GM12878 (cell line): Measurements from ENCODE around the gene RPL34. TPM values are rescaled to one million over a fixed set of nuclear protein-coding genes. Genes with fewer than 3 reads are reported as not detected.
A peak's percentile ranks its signal among the peaks of the same experiment; 100 is the strongest.

Experiments
- ATAC-seq: fragments of 200-7000 bp; cut with Tn5 transposase; 3 replicates; pipeline ENCODE4 v1.9.1; 2020; ENCODE audit warnings: mild to moderate bottlenecking, moderate library complexity
- BruUV-seq: library from RNA; stranded (reverse); fragments of 400-500 nt; replicated peaks from 2 replicates; lab custom pipeline; 2021; lab: Mats Ljungman, UMichigan
- CTCF ChIA-PET: fragments of 300-600 bp; sonication (Branson Sonifier 250); formaldehyde crosslinking; extraction: SDS; loops from one replicate; lab custom pipeline; 2021; ENCODE audit warnings: inconsistent platforms; lab: Yijun Ruan, JAX
- POLR2A ChIA-PET: fragments of 350-600 bp; formaldehyde crosslinking; extraction: SDS; loops from one replicate; lab custom pipeline; 2021; ENCODE audit warnings: inconsistent platforms; lab: Charles Lee
- RAD21 ChIA-PET: fragments of 300-600 bp; sonication (Branson Sonifier 250); formaldehyde crosslinking; loops from one replicate; lab custom pipeline; 2023; ENCODE audit warnings: antibody characterized with exemption; ENCODE audit not compliant: unreplicated experiment; lab: Charles Lee
- SMC1A ChIA-PET: fragments of 300-600 bp; sonication (Branson Sonifier 250); formaldehyde crosslinking; loops from one replicate; lab custom pipeline; 2023; ENCODE audit not compliant: unreplicated experiment, uncharacterized antibody; lab: Charles Lee
- DNase-seq: peaks from one replicate; pipeline ENCODE4 v3.0.0-alpha.2; 2011; ENCODE audit warnings: low read depth, low spot score
- FAIRE-seq: peaks from 3 replicates; lab custom pipeline; 2011; peaks lifted over from hg19 to GRCh38; lab: Jason Lieb, UNC
- H2AFZ ChIP-seq: 2 replicates; pipeline ENCODE4 v1.6.0; 2011; ENCODE audit warnings: low read depth, low read length, control low read depth; ENCODE audit not compliant: control insufficient read depth
- H3K27ac ChIP-seq: 2 replicates; pipeline ENCODE4 v1.5.1; 2011; ENCODE audit warnings: control low read depth; ENCODE audit not compliant: control insufficient read depth, insufficient read depth
- H3K27me3 ChIP-seq, 2 experiments: replicated peaks in 1 of 2; 2 replicates each; pipeline versions ENCODE4 v1.6.0 to v1.6.1; 2011; ENCODE audit warnings: low read length in 1 of 2; ENCODE audit not compliant: control insufficient read depth in 2 of 2, insufficient read depth in 2 of 2
- H3K36me3 ChIP-seq, 2 experiments: 2 replicates each; pipeline ENCODE4 v1.5.1; 2011; ENCODE audit warnings: low read length in 1 of 2; ENCODE audit not compliant: control insufficient read depth in 2 of 2, insufficient read depth in 2 of 2
- H3K4me1 ChIP-seq: 2 replicates; pipeline ENCODE4 v1.6.1; 2011; ENCODE audit warnings: mild to moderate bottlenecking, low read length, moderate library complexity, mixed read lengths; ENCODE audit not compliant: control insufficient read depth, insufficient read depth
- H3K4me2 ChIP-seq: 2 replicates; pipeline ENCODE4 v1.6.0; 2011; ENCODE audit warnings: control low read depth; ENCODE audit not compliant: control insufficient read depth, insufficient read depth
- H3K4me3 ChIP-seq: fragments of 200-600 bp; sonication (generic); 2 replicates; pipeline ENCODE4 v1.5.1; 2016
- H3K79me2 ChIP-seq: 2 replicates; pipeline ENCODE4 v1.6.0; 2011; ENCODE audit warnings: low read length; ENCODE audit not compliant: control insufficient read depth, insufficient read depth
- H3K9ac ChIP-seq: 2 replicates; pipeline ENCODE4 v1.8.0; 2011; ENCODE audit warnings: low read length, control low read depth, mixed read lengths; ENCODE audit not compliant: control insufficient read depth, insufficient read depth
- H3K9me3 ChIP-seq: replicated peaks from 3 replicates; pipeline ENCODE4 v1.5.1; 2011; ENCODE audit warnings: mild to moderate bottlenecking, low read length; ENCODE audit not compliant: control insufficient read depth, insufficient read depth
- H4K20me1 ChIP-seq: 2 replicates; pipeline ENCODE4 v1.6.0; 2011; ENCODE audit not compliant: control insufficient read depth, insufficient read depth
- CEBPZ ChIP-seq: fragments of 150-350 bp; IDR thresholded peaks from 2 replicates; pipeline ENCODE4 v1.6.1; 2016; ENCODE audit warnings: low read depth, low read length
- CHD2 ChIP-seq: IDR thresholded peaks from 2 replicates; pipeline ENCODE4 v1.6.1; 2011; ENCODE audit warnings: low read depth, low read length, improper control_type of control experiment, borderline replicate concordance
- ESRRA ChIP-seq: IDR thresholded peaks from 2 replicates; pipeline ENCODE4 v1.6.1; 2012; ENCODE audit warnings: mild to moderate bottlenecking, low read length, improper control_type of control experiment
- JUND ChIP-seq: IDR thresholded peaks from 2 replicates; pipeline ENCODE4 v1.6.1; 2012; ENCODE audit warnings: low read depth, mild to moderate bottlenecking, low read length, improper control_type of control experiment, moderate library complexity
- MYB ChIP-seq: fragments of 150-350 bp; IDR thresholded peaks from 2 replicates; pipeline ENCODE4 v1.6.1; 2014; ENCODE audit warnings: mild to moderate bottlenecking, low read depth, low read length, borderline replicate concordance
- NFXL1 ChIP-seq: fragments of 450-650 bp; IDR thresholded peaks from 2 replicates; pipeline ENCODE4 v1.6.1; 2017; ENCODE audit warnings: antibody characterized with exemption, mild to moderate bottlenecking, borderline replicate concordance
- RAD51 ChIP-seq: fragments of 450-650 bp; IDR thresholded peaks from 2 replicates; pipeline ENCODE4 v1.6.1; 2016; ENCODE audit warnings: moderate library complexity, mild to moderate bottlenecking, inconsistent platforms
- RELB ChIP-seq: fragments of 450-650 bp; IDR thresholded peaks from 2 replicates; pipeline ENCODE4 v1.6.1; 2017; ENCODE audit warnings: low read depth, mild to moderate bottlenecking, moderate library complexity
- SPI1 ChIP-seq: IDR thresholded peaks from 2 replicates; pipeline ENCODE4 v1.6.1; 2011; ENCODE audit warnings: low read depth, mild to moderate bottlenecking, low read length, moderate library complexity, borderline replicate concordance; ENCODE audit not compliant: insufficient read depth
- WRNIP1 ChIP-seq: IDR thresholded peaks from 2 replicates; pipeline ENCODE4 v1.6.1; 2011; ENCODE audit warnings: low read depth, low read length, improper control_type of control experiment, borderline replicate concordance
- WGBS: methylation state at CpG from one replicate; pipeline ENCODE4 v1.1.6; 2016; ENCODE audit warnings: low lambda C conversion rate; ENCODE audit not compliant: insufficient replicate concordance, insufficient coverage; ENCODE audit errors: missing lambda C conversion rate; 5-methylcytosine and 5-hydroxymethylcytosine counted together
- in situ Hi-C: fragments of 300-500 bp; cut with MboI; formaldehyde crosslinking; loops from 9 replicates; pipeline ENCODE4 v1.14.3; 2018; ENCODE audit warnings: mixed read lengths
- intact Hi-C: fragments of 100-400 bp; cut with micrococcal nuclease; formaldehyde crosslinking; loops from one replicate; pipeline ENCODE4 v1.14.2; 2022; ENCODE audit not compliant: unreplicated experiment
- polyA plus RNA-seq, 11 experiments: library from polyadenylated mRNA; depleted of rRNA in 4 of 11; unstranded in 6 of 11; stranded (reverse) in 5 of 11; fragments of >200 nt; fragmentation: Nextera tagmentation in 4 of 11; fragmentation: Illumina TruSeq in 1 of 11; extraction: Ambion mirVana in 4 of 11; extraction: Trizol in 1 of 11; gene quantifications; 1 replicate in 1 of 11; 2 replicates in 10 of 11; pipeline versions ENCODE4 v1.2.1 to v1.2.3, GENCODE V29; 2011 to 2016; ENCODE audit warnings: inconsistent platforms in 2 of 11, missing spikeins in 2 of 11, low read depth in 1 of 11
- total RNA-seq, 4 experiments: library from RNA; depleted of rRNA in 3 of 4; stranded (reverse); fragments of >200 nt in 3 of 4; fragmentation: Illumina TruSeq in 1 of 4; extraction: Trizol in 1 of 4; gene quantifications; 2 replicates each; pipeline versions ENCODE4 v1.2.1 to v1.2.3, GENCODE V29; 2013 to 2021

RPL34 gene
- total and polyA plus RNA-seq, 10 of the 15 experiments (the other 5 are each of a cell fraction or from before 2014, with no cell fraction given): 1,792 to 6,697 (median 2,464) TPM

GRCh38 chr4:108574402-108574801 lies 46.0 kb upstream of the RPL34 start (continued):
- TF ChIP-seq NFXL1 (no peak), ESRRA (no peak), JUND (no peak), RAD51 (no peak)

- intact Hi-C loops: no loop called here
- H3K4me1 ChIP-seq: no peaks in the 10 kb centered on the region
- H3K79me2 ChIP-seq: no peaks in the 10 kb centered on the region
- SMC1A ChIA-PET: interaction anchor here (0.7 to 1.1 kb wide), 2 partner anchors 8 to 562 kb away, joined by 3 to 4 read pairs; no protein-coding TSS in a partner anchor
- no peak overlapping the region for H3K27ac ChIP-seq
- ATAC-seq: no peak
- no peaks in the 10 kb centered on the region for H4K20me1 ChIP-seq
- no peak overlapping the region for H2AFZ ChIP-seq
- CTCF ChIA-PET: interaction anchor here (1.6 kb wide), 1 partner anchor 9 kb away, joined by 7 read pairs; no protein-coding TSS in a partner anchor
- BruUV-seq: no TSS peak
- no peak overlapping the region for H3K4me3 ChIP-seq
- 56% methylated on average over 6 of the region's 6 CpGs for whole genome bisulfite sequencing
- no peaks in the 10 kb centered on the region for H3K9me3 ChIP-seq
- DNase-seq: no peak
- no peak overlapping the region for H3K9ac ChIP-seq
- no peaks in the 10 kb centered on the region for H3K36me3 ChIP-seq
- RAD21 ChIA-PET: no interaction called here
- H3K27me3 ChIP-seq: no peaks in the 10 kb centered on the region
- in situ Hi-C loops: no loop called here
- TF ChIP-seq WRNIP1 (no peak), SPI1 (peak; percentile 19; the same call in 1 of the 2 replicates)
- no peak for FAIRE-seq
- POLR2A ChIA-PET: no interaction called here
- H3K4me2 ChIP-seq: no peak overlapping the region
Measured at GRCh38 chr4:108581083-108581482, 39.3 kb upstream of the RPL34 start.

- no peak for DNase-seq
- ChIA-PET SMC1A (interaction anchor here (0.8 kb wide), 1 partner anchor 10 kb away, joined by 3 read pairs; no protein-coding TSS in a partner anchor), RAD21 (no interaction called here), CTCF (no interaction called here), POLR2A (no interaction called here)
- no peak overlapping the region for H3K27ac ChIP-seq
- H3K36me3 ChIP-seq: no peaks in the 10 kb centered on the region
- H3K27me3 ChIP-seq: no peaks in the 10 kb centered on the region
- no peaks in the 10 kb centered on the region for H3K9me3 ChIP-seq
- no peaks in the 10 kb centered on the region for H4K20me1 ChIP-seq
- no peak overlapping the region for H3K9ac ChIP-seq
- BruUV-seq: no TSS peak
- no peaks in the 10 kb centered on the region for H3K4me1 ChIP-seq
- FAIRE-seq: no peak
- in situ Hi-C loops: no loop called here
- intact Hi-C loops: no loop called here
- WGBS: 33% methylated on average over 3 of the region's 3 CpGs
- no peak overlapping the region for H3K4me2 ChIP-seq
- H3K79me2 ChIP-seq: no peaks in the 10 kb centered on the region
- H3K4me3 ChIP-seq: no peak overlapping the region
- no peak for ATAC-seq
- H2AFZ ChIP-seq: no peak overlapping the region
- TF ChIP-seq CEBPZ (no peak), MYB (no peak), CHD2 (no peak), RELB (no peak)
Measured at GRCh38 chr4:108586778-108587177, 33.6 kb upstream of the RPL34 start.
